ENCODE results near the gene CRLF3.

CRLF3 gene

GRCh38 chr17:30831663-30832437, 7.4 kb upstream of the CRLF3 start, which contains the start of gene ATAD5:
Gene ATAD5 (plus strand): TSS chr17:30831966. CDS start chr17:30832348, 382 bp downstream.
- Histone ChIP-seq H3K36me3 (ENCODE audit: low read length) (peaks cover 15% of the 10 kb centered on the region), H2AFZ (ENCODE audit: low read depth, low read length, severe bottlenecking) (peak within 1 kb of the TSS; percentile 96), H3F3A (ENCODE audit: insufficient read depth) (0 out of 2 replicates have a peak, but pooled peaks cover 4% of the 10 kb centered on the region), H3K27me3 (ENCODE audit: low read length) (no peaks in the 10 kb centered on the region), H3K9me3 (ENCODE audit: insufficient read depth, low read length) (no peaks in the 10 kb centered on the region), H3K4me2 (ENCODE audit: low read depth, low read length, poor library complexity, severe bottlenecking) (peak within 1 kb of the TSS; percentile 70), H3K9ac (ENCODE audit: low read length) (peak within 1 kb of the TSS; percentile 93), H4K20me1 (ENCODE audit: low read depth, low read length) (no peaks in the 10 kb centered on the region), H3K4me3 (ENCODE audit: insufficient read depth, low read length, poor library complexity, severe bottlenecking) (peak within 1 kb of the TSS; percentile 82), H3K79me2 (ENCODE audit: insufficient read depth, low read length) (peaks cover 49% of the 10 kb centered on the region), H3K9me2 (replicated peaks; ENCODE audit: insufficient read depth, low read length) (no peaks in the 10 kb centered on the region), H3K27ac (ENCODE audit: low read depth, low read length) (peak within 1 kb of the TSS; percentile 56)
- TF ChIP-seq CTCF (IDR thresholded peaks at IDR 0.05; ENCODE audit: insufficient read depth, low read length, poor library complexity, severe bottlenecking) (no peak), EZH2phosphoT487 (conservative IDR thresholded peaks at IDR 0.05; ENCODE audit: low read length) (no peak)

- peaks cover 15% of the 10 kb centered on the region for H3K36me3 ChIP-seq (ENCODE audit: low read length)
- 0 out of 2 replicates have a peak, but pooled peaks cover 4% of the 10 kb centered on the region for H3F3A ChIP-seq (ENCODE audit: insufficient read depth)
- H4K20me1 ChIP-seq (ENCODE audit: low read depth, low read length): no peaks in the 10 kb centered on the region
- H3K9me2 ChIP-seq (replicated peaks; ENCODE audit: insufficient read depth, low read length): no peaks in the 10 kb centered on the region
- H3K4me2 ChIP-seq (ENCODE audit: low read depth, low read length, poor library complexity, severe bottlenecking): peak overlapping the region; percentile 70
- peak overlapping the region; percentile 93 for H3K9ac ChIP-seq (ENCODE audit: low read length)
- H3K27ac ChIP-seq (ENCODE audit: low read depth, low read length): peak overlapping the region; percentile 56
- TF ChIP-seq CTCF (IDR thresholded peaks at IDR 0.05; ENCODE audit: insufficient read depth, low read length, poor library complexity, severe bottlenecking) (no peak), EZH2phosphoT487 (conservative IDR thresholded peaks at IDR 0.05; ENCODE audit: low read length) (no peak)
- peak overlapping the region; percentile 82 for H3K4me3 ChIP-seq (ENCODE audit: insufficient read depth, low read length, poor library complexity, severe bottlenecking)
- peak overlapping the region; percentile 96 for H2AFZ ChIP-seq (ENCODE audit: low read depth, low read length, severe bottlenecking)
- H3K27me3 ChIP-seq (ENCODE audit: low read length): no peaks in the 10 kb centered on the region
- H3K9me3 ChIP-seq (ENCODE audit: insufficient read depth, low read length): no peaks in the 10 kb centered on the region
- H3K79me2 ChIP-seq (ENCODE audit: insufficient read depth, low read length): peaks cover 49% of the 10 kb centered on the region
These were observed 6.8 kb upstream of the CRLF3 start for GRCh38 chr17:30831257-30831656.

GRCh38 chr17:30829022-30829421, 4.5 kb upstream of the CRLF3 start:
- no peak for TF ChIP-seq EZH2phosphoT487 (conservative IDR thresholded peaks at IDR 0.05; ENCODE audit: low read length)
- TF ChIP-seq CTCF (IDR thresholded peaks at IDR 0.05; ENCODE audit: insufficient read depth, low read length, poor library complexity, severe bottlenecking): no peak
- Histone ChIP-seq H3K9me3 (ENCODE audit: insufficient read depth, low read length) (no peaks in the 10 kb centered on the region), H3K9ac (ENCODE audit: low read length) (no peak overlapping the region), H3K36me3 (ENCODE audit: low read length) (0 out of 2 replicates have a peak, but pooled peaks cover 2% of the 10 kb centered on the region), H3K4me3 (ENCODE audit: insufficient read depth, low read length, poor library complexity, severe bottlenecking) (no peak overlapping the region), H3F3A (ENCODE audit: insufficient read depth) (peaks cover 7% of the 10 kb centered on the region; the same call in 1 of the 2 replicates), H3K27me3 (ENCODE audit: low read length) (no peaks in the 10 kb centered on the region), H3K9me2 (replicated peaks; ENCODE audit: insufficient read depth, low read length) (no peaks in the 10 kb centered on the region), H4K20me1 (ENCODE audit: low read depth, low read length) (no peaks in the 10 kb centered on the region), H3K27ac (ENCODE audit: low read depth, low read length) (no peak overlapping the region), H3K4me2 (ENCODE audit: low read depth, low read length, poor library complexity, severe bottlenecking) (no peak overlapping the region), H3K79me2 (ENCODE audit: insufficient read depth, low read length) (peaks cover 30% of the 10 kb centered on the region), H2AFZ (ENCODE audit: low read depth, low read length, severe bottlenecking) (no peak overlapping the region)
